ENCODE results near the gene CEP85L. TPM values are rescaled to one million over a fixed set of nuclear protein-coding genes. Genes with fewer than 3 reads are reported as not detected.

CEP85L gene
- total RNA-seq, 1 donor from 2014 or later: 10.5 TPM

DNA sequence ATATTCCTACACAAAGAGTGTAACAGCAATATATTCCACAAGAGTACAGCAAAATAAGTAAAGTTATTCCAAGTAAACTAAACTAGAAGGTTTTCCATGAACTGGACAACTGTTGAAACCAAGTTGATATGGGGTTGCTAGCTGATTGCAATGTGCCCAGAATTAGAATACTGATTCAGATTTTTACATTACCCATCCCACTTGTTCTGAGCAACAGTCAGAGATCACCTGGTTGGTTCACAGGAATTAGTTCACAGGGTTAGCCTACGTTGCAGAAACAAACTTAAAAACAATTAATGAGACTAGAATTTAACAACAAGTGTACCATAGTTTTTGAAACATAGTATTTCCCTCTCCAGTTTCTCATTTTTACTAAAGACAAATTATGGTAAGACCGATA lies 49.1 kb downstream of the CEP85L start:
- ATAC-seq (no peak), DNase-seq (no peak)
- no peaks in the 10 kb centered on the region for H3K27me3 ChIP-seq
- TF ChIP-seq, protein P1, sequence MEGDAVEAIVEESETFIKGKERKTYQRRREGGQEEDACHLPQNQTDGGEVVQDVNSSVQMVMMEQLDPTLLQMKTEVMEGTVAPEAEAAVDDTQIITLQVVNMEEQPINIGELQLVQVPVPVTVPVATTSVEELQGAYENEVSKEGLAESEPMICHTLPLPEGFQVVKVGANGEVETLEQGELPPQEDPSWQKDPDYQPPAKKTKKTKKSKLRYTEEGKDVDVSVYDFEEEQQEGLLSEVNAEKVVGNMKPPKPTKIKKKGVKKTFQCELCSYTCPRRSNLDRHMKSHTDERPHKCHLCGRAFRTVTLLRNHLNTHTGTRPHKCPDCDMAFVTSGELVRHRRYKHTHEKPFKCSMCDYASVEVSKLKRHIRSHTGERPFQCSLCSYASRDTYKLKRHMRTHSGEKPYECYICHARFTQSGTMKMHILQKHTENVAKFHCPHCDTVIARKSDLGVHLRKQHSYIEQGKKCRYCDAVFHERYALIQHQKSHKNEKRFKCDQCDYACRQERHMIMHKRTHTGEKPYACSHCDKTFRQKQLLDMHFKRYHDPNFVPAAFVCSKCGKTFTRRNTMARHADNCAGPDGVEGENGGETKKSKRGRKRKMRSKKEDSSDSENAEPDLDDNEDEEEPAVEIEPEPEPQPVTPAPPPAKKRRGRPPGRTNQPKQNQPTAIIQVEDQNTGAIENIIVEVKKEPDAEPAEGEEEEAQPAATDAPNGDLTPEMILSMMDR (IDR thresholded peaks at IDR 0.05): no peak
- H3K27ac ChIP-seq: no peak overlapping the region
- H3K4me3 ChIP-seq: no peak overlapping the region
- H3K4me1 ChIP-seq: no peaks in the 10 kb centered on the region
- no peaks in the 10 kb centered on the region for H3K36me3 ChIP-seq
- intact Hi-C loops (cut with DNase I): no loop called here
- no peaks in the 10 kb centered on the region for H3K9me3 ChIP-seq

DNA sequence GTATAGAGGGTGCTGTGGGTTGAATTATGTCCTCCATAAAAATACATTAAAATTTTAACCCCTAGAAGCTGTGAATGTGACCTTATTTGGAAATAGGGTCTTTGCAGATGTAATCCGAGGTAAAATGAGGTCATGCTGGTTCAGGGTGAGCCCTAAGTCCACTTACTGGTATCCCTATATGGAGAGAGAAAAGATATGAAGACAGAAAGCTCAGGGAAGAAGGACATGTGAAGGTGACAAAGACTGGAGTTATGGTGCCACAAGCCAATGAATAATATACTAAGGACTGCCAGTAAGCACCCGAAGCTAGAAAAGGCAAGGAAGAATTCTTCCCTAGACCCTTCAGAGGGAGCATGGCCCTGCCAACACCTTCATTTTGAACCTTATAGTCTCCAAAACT lies 53.1 kb downstream of the CEP85L start:
- H3K36me3 ChIP-seq: no peaks in the 10 kb centered on the region
- DNase-seq: no peak
- no peaks in the 10 kb centered on the region for H3K4me1 ChIP-seq
- intact Hi-C loops (cut with DNase I): no loop called here
- no peak overlapping the region for H3K27ac ChIP-seq
- TF ChIP-seq, protein P1 (IDR thresholded peaks at IDR 0.05): no peak
- no peaks in the 10 kb centered on the region for H3K9me3 ChIP-seq
- ATAC-seq: no peak
- H3K27me3 ChIP-seq: no peaks in the 10 kb centered on the region
- H3K4me3 ChIP-seq: no peak overlapping the region

DNA sequence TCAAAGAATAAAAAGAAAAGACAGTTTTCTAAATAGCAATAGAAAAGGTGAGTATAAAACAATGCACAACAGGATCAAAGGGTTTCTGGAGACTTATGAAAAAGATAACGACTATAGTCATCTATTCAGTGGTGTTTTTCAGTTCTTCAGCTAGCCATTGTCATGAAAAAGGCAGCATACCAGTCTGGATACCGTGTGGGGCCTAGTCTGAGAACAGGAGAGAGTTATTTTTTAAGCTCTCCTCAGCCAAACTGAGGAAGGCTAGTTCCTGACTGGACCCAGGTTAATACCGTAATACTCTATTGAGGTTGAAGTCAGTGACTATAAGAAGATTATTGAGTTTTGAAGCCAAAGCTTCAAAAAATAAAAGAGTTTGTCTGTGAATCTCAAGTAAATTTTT lies 53.8 kb downstream of the CEP85L start:
- Histone ChIP-seq H3K4me1 (no peaks in the 10 kb centered on the region), H3K9me3 (no peaks in the 10 kb centered on the region), H3K27ac (no peak overlapping the region), H3K36me3 (no peaks in the 10 kb centered on the region), H3K4me3 (no peak overlapping the region), H3K27me3 (no peaks in the 10 kb centered on the region)
- DNase-seq (no peak), ATAC-seq (no peak)
- intact Hi-C loops (cut with DNase I): no loop called here
- TF ChIP-seq, protein P1 (IDR thresholded peaks at IDR 0.05): no peak

DNA sequence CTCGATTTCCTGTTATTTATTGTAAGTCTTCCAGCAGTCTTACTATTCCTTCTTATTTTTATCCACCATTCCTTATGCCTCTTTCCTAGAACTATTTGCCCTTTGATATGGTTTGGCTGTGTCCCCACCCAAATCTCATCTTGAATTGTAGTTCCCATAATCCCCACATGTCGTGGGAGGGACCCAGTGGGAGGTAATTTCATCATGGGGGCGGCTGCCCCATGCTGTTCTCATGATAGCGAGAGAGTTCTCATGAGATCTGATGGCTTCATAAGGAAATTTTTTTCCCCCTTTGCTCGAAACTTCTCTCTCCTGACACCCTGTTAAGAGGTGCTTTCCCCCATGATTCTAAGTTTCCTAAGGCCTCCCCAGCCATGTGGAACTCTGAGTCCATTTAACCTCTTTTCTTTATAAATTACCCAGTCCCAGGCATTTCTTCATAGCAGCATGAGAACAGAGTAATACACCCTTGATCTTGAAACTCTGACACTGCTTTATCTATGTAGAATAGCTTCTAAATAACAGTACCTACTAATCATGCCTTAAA lies 54.5 kb downstream of the CEP85L start:
- TF ChIP-seq, protein P1 (IDR thresholded peaks at IDR 0.05): no peak
- ATAC-seq (no peak), DNase-seq (no peak)
- intact Hi-C loops (cut with DNase I): no loop called here
- H3K4me1 ChIP-seq: no peaks in the 10 kb centered on the region
- no peaks in the 10 kb centered on the region for H3K9me3 ChIP-seq
- no peak overlapping the region for H3K27ac ChIP-seq
- no peaks in the 10 kb centered on the region for H3K27me3 ChIP-seq
- H3K4me3 ChIP-seq: no peak overlapping the region
- H3K36me3 ChIP-seq: no peaks in the 10 kb centered on the region

DNA sequence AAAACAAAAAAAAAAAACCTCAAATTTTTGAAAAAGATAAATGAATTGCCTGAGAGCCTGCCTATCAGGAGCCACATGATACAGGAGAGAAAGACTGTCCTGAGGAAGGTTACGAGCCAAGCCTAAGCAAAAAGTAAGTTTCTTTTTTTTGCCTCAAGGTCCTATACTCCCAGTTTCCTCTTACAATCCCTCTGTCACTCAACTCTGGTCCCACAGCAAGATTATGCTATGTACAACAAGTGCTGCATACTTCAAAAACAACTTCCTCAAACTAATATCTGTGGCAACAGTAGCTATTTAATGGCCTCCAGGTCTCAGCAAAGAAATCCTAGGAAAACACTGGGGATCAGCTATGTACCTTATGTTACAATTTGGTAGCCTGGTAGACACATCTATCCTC lies 56.5 kb downstream of the CEP85L start:
- no peaks in the 10 kb centered on the region for H3K4me1 ChIP-seq
- TF ChIP-seq, protein P1 (IDR thresholded peaks at IDR 0.05): no peak
- H3K27ac ChIP-seq: no peak overlapping the region
- H3K4me3 ChIP-seq: no peak overlapping the region
- no peaks in the 10 kb centered on the region for H3K36me3 ChIP-seq
- DNase-seq (no peak), ATAC-seq (peak; percentile 37)
- intact Hi-C loops (cut with DNase I): no loop called here
- no peaks in the 10 kb centered on the region for H3K9me3 ChIP-seq
- H3K27me3 ChIP-seq: no peaks in the 10 kb centered on the region

DNA sequence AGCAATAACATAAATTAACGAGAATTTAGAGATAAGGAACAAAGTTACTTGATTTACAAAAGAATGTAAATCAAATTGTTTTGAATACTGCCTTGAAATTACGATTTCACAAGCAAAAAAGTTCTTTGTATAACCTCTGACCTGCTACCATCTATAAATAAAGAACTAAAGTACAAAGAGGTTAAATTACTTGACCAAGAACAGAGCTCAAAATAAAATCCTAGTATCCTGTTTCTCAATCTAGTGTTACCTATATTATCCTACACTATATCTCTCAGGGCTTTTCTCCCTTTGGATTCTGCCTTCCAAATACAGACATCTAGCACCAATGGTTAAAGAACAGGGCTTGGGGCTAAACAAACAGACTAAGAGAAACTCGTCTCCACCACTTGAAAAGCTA lies 59.5 kb downstream of the CEP85L start:
- Histone ChIP-seq H3K27ac (no peak overlapping the region), H3K9me3 (no peaks in the 10 kb centered on the region), H3K4me3 (no peak overlapping the region), H3K4me1 (no peaks in the 10 kb centered on the region), H3K36me3 (no peaks in the 10 kb centered on the region), H3K27me3 (no peaks in the 10 kb centered on the region)
- TF ChIP-seq, protein P1 (IDR thresholded peaks at IDR 0.05): no peak
- ATAC-seq (no peak), DNase-seq (no peak)
- intact Hi-C loops (cut with DNase I): no loop called here

All from upper lobe of right lung (tissue), 1 donor.